DND-41 (cell line): Measurements from ENCODE around the gene TMEM14B.

Experiments used
- EZH2 ChIP-seq: IDR thresholded peaks from 3 replicates; pipeline ENCODE4 v1.6.1; 2012; ENCODE audit warnings: borderline replicate concordance, low read depth, mild to moderate bottlenecking, moderate library complexity, low read length, inconsistent platforms; ENCODE audit not compliant: severe bottlenecking
- TF ChIP-seq, protein P1 (sequence below): IDR thresholded peaks from 2 replicates; pipeline ENCODE4 v1.5.1; 2012; ENCODE audit warnings: borderline replicate concordance, low read length, moderate library complexity, mild to moderate bottlenecking; ENCODE audit not compliant: poor library complexity, severe bottlenecking; ENCODE audit errors: extremely low read depth

DNA sequence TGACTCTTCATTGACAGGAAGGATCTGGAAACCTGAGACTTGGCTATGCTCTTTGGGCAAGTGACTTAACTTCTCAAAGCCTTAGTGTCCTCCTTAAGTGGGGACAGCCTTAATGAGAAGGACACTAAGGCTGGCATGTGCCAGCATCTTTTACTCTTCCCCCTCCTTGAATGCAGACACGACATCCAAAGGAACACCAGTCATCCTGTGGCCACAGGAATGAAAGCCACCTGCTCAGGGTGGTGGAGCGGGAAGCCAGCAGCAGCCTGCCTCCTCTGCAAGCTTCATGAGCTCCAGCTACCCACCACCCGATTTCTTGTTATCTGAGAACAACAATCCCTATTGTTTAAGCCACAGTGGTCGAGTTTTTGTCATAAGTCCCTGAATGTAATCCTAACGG lies 44.5 kb downstream of the TMEM14B start:
- TF ChIP-seq, protein P1, sequence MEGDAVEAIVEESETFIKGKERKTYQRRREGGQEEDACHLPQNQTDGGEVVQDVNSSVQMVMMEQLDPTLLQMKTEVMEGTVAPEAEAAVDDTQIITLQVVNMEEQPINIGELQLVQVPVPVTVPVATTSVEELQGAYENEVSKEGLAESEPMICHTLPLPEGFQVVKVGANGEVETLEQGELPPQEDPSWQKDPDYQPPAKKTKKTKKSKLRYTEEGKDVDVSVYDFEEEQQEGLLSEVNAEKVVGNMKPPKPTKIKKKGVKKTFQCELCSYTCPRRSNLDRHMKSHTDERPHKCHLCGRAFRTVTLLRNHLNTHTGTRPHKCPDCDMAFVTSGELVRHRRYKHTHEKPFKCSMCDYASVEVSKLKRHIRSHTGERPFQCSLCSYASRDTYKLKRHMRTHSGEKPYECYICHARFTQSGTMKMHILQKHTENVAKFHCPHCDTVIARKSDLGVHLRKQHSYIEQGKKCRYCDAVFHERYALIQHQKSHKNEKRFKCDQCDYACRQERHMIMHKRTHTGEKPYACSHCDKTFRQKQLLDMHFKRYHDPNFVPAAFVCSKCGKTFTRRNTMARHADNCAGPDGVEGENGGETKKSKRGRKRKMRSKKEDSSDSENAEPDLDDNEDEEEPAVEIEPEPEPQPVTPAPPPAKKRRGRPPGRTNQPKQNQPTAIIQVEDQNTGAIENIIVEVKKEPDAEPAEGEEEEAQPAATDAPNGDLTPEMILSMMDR, result no peak
- TF ChIP-seq EZH2, result no peak
